ENCODE measurements around the gene PADI1. TPM values are rescaled to one million over a fixed set of nuclear protein-coding genes. Genes with fewer than 3 reads are reported as not detected.

PADI1 gene
- total and polyA plus RNA-seq, 2 of the 8 experiments (the other 6 are each of a cell fraction or from before 2014, with no cell fraction given) = 0.20 to 0.30 TPM

DNA sequence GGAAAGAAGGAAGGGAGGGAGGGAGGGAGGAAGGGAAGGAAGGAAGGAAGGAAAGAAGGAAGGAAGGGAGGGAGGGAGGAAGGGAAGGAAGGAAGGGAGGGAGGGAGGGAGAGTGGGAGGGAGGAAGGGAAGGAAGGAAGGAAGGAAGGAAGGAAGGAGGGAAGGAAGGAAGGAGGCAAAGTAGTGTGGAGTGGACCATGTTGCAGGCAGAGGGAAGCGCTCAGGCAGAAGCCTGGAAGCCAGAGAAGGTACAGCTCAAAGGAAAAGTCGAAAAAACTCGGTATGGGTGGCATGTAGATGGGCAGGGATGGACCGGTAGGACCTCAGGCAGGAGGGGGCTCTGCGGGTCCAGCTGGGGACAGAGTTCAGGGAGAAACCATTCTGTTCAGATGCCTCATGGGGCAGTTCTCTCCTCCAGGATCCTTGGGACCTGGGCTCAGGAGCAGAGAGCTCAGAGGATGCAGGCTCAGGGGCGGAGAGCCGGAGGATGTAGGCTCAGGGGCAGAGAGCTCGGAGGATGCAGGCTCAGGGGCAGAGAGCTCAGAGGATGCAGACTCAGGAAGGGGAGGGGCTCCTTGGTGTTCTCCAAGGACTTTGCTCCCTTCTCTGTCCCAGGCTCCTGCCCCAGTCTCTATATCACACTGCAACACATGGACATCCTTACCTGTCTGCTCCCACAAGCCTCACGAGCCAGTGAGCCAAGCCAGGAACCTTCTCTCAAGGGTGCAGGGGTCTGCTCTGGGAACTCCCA, 30.4 kb downstream of the PADI1 start (continued):
- TF ChIP-seq, protein P1, sequence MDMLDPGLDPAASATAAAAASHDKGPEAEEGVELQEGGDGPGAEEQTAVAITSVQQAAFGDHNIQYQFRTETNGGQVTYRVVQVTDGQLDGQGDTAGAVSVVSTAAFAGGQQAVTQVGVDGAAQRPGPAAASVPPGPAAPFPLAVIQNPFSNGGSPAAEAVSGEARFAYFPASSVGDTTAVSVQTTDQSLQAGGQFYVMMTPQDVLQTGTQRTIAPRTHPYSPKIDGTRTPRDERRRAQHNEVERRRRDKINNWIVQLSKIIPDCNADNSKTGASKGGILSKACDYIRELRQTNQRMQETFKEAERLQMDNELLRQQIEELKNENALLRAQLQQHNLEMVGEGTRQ (IDR thresholded peaks at IDR 0.05; ENCODE audit: low read length) = no peak
- TF ChIP-seq BRCA1 (IDR thresholded peaks at IDR 0.05; ENCODE audit: low read depth, low read length) (no peak), FOSL1 (IDR thresholded peaks at IDR 0.05; ENCODE audit: insufficient read depth, low read depth, low read length) (no peak)
